ENCODE results near the gene RPUSD4.
A peak's percentile ranks its signal among the peaks of the same experiment; 100 is the strongest.

RPUSD4 gene

GRCh38 chr11:126163779-126164178 is 47.7 kb downstream of the RPUSD4 start:
- no peak overlapping the region for H3K4me3 ChIP-seq (replicated peaks; ENCODE audit: low read depth, low read length)
- no peak for TF ChIP-seq CTCF (IDR thresholded peaks at IDR 0.05; ENCODE audit: low read length, missing control alignments)
- no peak for DNase-seq (ENCODE audit: low read depth)

- peak; percentile 59 for DNase-seq (ENCODE audit: low read depth)
- TF ChIP-seq CTCF (IDR thresholded peaks at IDR 0.05; ENCODE audit: low read length, missing control alignments), result no peak
- H3K4me3 ChIP-seq (replicated peaks; ENCODE audit: low read depth, low read length), result no peak overlapping the region
Observed at GRCh38 chr11:126163074-126163700, 48.3 kb downstream of the RPUSD4 start.

GRCh38 chr11:126162306-126163030 is 49.0 kb downstream of the RPUSD4 start:
- no peak overlapping the region for H3K4me3 ChIP-seq (replicated peaks; ENCODE audit: low read depth, low read length)
- TF ChIP-seq CTCF (IDR thresholded peaks at IDR 0.05; ENCODE audit: low read length, missing control alignments), result no peak
- no peak for DNase-seq (ENCODE audit: low read depth)

- no peak overlapping the region for H3K4me3 ChIP-seq (replicated peaks; ENCODE audit: low read depth, low read length)
- DNase-seq (ENCODE audit: low read depth), result no peak
- no peak for TF ChIP-seq CTCF (IDR thresholded peaks at IDR 0.05; ENCODE audit: low read length, missing control alignments)
Observed at GRCh38 chr11:126161023-126161391, 50.4 kb downstream of the RPUSD4 start.

- H3K4me3 ChIP-seq (replicated peaks; ENCODE audit: low read depth, low read length), result no peak overlapping the region
- TF ChIP-seq CTCF (IDR thresholded peaks at IDR 0.05; ENCODE audit: low read length, missing control alignments), result no peak
- DNase-seq (ENCODE audit: low read depth), result no peak
Observed at GRCh38 chr11:126160345-126161022, 51.0 kb downstream of the RPUSD4 start.

- no peak for DNase-seq (ENCODE audit: low read depth)
- no peak for TF ChIP-seq CTCF (IDR thresholded peaks at IDR 0.05; ENCODE audit: low read length, missing control alignments)
- no peak overlapping the region for H3K4me3 ChIP-seq (replicated peaks; ENCODE audit: low read depth, low read length)
Observed at GRCh38 chr11:126159719-126160344, 51.6 kb downstream of the RPUSD4 start.

Data from fibroblast of pulmonary artery (primary cell).